ENCODE data around the gene SKI. TPM values are rescaled to one million over a fixed set of nuclear protein-coding genes. Genes with fewer than 3 reads are reported as not detected.

The SKI gene
- total and polyA plus RNA-seq, 2 of the 4 experiments (the other 2 are of a cell fraction) = 2.3 to 20.1 TPM

DNA sequence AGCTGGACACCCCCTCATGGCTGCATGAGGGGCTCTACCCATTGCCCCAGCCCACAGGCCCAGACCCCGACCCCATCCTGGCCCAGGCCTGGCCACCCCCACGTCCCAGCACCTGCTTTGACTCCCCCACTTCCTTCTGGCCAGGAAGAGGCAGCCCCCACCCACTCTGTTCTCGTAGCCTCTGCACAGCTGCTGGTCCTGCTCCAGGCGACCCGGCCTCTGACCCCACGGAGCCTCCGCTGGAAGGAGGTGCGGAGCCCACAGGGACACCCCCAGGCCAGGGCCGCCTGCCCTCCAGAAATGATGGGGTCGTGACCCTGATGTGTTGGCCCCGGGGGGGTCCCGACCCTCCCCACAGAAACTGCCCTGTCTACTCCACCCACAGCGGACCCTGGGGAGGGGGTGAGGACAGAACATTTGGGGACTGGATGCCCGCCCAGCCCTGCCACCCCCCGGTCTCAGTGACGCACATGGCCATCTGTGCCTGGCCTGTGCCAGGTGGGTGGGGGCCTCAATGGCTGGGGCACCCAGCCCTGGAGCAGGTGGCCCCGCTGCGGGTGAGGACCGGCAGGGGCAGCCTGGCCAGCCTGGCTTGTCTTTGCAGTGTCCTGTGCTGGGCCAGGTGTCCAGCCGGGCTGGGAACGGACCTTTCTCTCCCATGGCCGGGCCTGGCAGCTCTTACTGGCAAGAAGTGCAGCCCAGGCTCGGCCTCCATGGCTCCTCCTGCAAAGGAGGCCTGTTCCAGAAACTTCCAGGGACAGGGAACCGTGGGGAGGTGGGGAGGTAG is 84.6 kb downstream of the SKI start:
- no peak overlapping the region for H3K4me2 ChIP-seq (ENCODE audit: low read depth, low read length)

More for the DNA sequence above, 84.6 kb downstream of the SKI start:
- no peak for ATAC-seq (ENCODE audit: low read depth)
- peaks cover 0 to 45% of the 10 kb centered on the region in 2 experiments; a peak in 2 of 4 replicates for H3K79me1 ChIP-seq (ENCODE audit: low read depth in 1 of 2, low read length in 2 of 2)
- H4K5ac ChIP-seq (ENCODE audit: low read depth, low read length) = no peak overlapping the region
- ChIA-PET POLR2A (ENCODE audit: unreplicated experiment) (no interaction called here), CTCF (interaction anchor here (2.0 kb wide), 1 partner anchor 69 kb away, joined by 8 read pairs; no protein-coding TSS in a partner anchor)
- intact Hi-C loops (cut with micrococcal nuclease) (loop anchor here (5.0 kb wide), 2 partner anchors 70 to 115 kb away; no protein-coding TSS in a partner anchor), in situ Hi-C loops (cut with MboI; ENCODE audit: low sequenced_read_pairs) (no loop called here), dilution Hi-C loops (cut with HindIII; ENCODE audit: low sequenced_read_pairs, unreplicated experiment) (no loop called here)
- H3K4ac ChIP-seq (ENCODE audit: low read depth, low read length) = peak overlapping the region; percentile 16; the same call in 1 of the 2 replicates
- no peak overlapping the region for H3K23ac ChIP-seq (ENCODE audit: low read depth, low read length)
- WGBS, 2 experiments (ENCODE audit: extremely low coverage in 2 of 2, insufficient read length in 1 of 2) = 82% methylated on average over 8 of the region's 24 CpGs; no CpG with 5 or more reads in 1 of the 2 experiments
- H3K36me3 ChIP-seq (ENCODE audit: control insufficient read depth, insufficient read depth, low read length) = peaks cover 18% of the 10 kb centered on the region
- peaks cover 32% of the 10 kb centered on the region for H3K4me1 ChIP-seq (ENCODE audit: control insufficient read depth, insufficient read depth, low read length)
- H2AK9ac ChIP-seq (replicated peaks; ENCODE audit: low read depth, low read length, poor library complexity) = peak overlapping the region; percentile 80
- H2BK20ac ChIP-seq (ENCODE audit: low read depth, low read length) = no peak overlapping the region
- 0 out of 2 replicates have a peak, but pooled peaks cover 12% of the 10 kb centered on the region for H4K20me1 ChIP-seq (ENCODE audit: insufficient read depth, low read length)
- no peak overlapping the region for H2AFZ ChIP-seq (replicated peaks; ENCODE audit: low read length, poor library complexity)
- H3K56ac ChIP-seq (ENCODE audit: extremely low read depth, insufficient read depth, low read length) = no peak overlapping the region
- H3K27me3 ChIP-seq (ENCODE audit: control insufficient read depth, insufficient read depth, low read length) = no peaks in the 10 kb centered on the region
- no peak for DNase-seq
- no peak overlapping the region for H4K8ac ChIP-seq (ENCODE audit: low read depth in 2 of 2, low read length in 2 of 2)
- BruUV-seq (replicated peaks) = no TSS peak
- TF ChIP-seq CHD1 (IDR thresholded peaks at IDR 0.05; ENCODE audit: low read depth, low read length) (no peak), RAD21 (IDR thresholded peaks at IDR 0.05; ENCODE audit: low read length) (no peak), FOS (IDR thresholded peaks at IDR 0.05; ENCODE audit: low read depth, low read length) (no peak), RFX5 (IDR thresholded peaks at IDR 0.05; ENCODE audit: low read depth, low read length) (no peak), RCOR1 (IDR thresholded peaks at IDR 0.05; ENCODE audit: insufficient replicate concordance, low read length) (no peak)
- no peak overlapping the region for H4K91ac ChIP-seq (ENCODE audit: insufficient read depth, low read depth, low read length)
- no peak overlapping the region for H3K27ac ChIP-seq (ENCODE audit: insufficient read depth, low read length)
- H3K4me3 ChIP-seq (ENCODE audit: insufficient read depth, low read depth, low read length) = no peak overlapping the region
- H2AK5ac ChIP-seq (ENCODE audit: low read depth, low read length) = no peak overlapping the region
- no peak overlapping the region for H2BK5ac ChIP-seq (ENCODE audit: low read depth, low read length, poor library complexity, severe bottlenecking)
- no peak overlapping the region for H2BK15ac ChIP-seq (ENCODE audit: low read depth, low read length)
- H3K9me3 ChIP-seq (ENCODE audit: control insufficient read depth, insufficient read depth, low read length) = no peaks in the 10 kb centered on the region
- 0 out of 2 replicates have a peak, but pooled peaks cover 4% of the 10 kb centered on the region for H3K9me1 ChIP-seq (ENCODE audit: insufficient read depth, low read length)
- H3K9ac ChIP-seq (ENCODE audit: low read depth, low read length) = no peak overlapping the region
- H3K14ac ChIP-seq (replicated peaks; ENCODE audit: low read depth, low read length) = no peak overlapping the region
- H3K18ac ChIP-seq (ENCODE audit: low read depth, low read length) = no peak overlapping the region
- no peak overlapping the region for H2BK120ac ChIP-seq (ENCODE audit: low read depth, low read length)
